ENCODE data around the gene CFAP100.

DNA sequence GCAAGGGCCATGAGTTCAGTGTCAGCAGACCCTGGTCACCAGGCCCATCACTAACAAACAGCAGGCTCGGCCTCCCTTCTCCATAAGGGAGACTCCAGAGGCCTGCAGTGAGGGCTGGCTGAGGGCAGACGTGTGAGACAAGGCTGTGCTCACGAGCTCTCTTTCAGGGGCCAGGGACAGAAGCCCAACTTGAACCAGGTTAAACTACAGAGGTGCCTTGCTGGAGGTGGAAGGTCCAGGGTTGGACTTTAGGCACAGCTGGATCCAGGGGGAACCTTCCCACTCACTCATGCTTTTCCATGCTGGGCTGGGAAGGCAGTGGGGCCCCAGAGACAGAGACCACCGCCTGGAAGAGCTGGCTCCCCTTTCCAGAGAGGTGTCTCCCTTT lies 19.0 kb downstream of the CFAP100 start:
- TF ChIP-seq, protein P1, sequence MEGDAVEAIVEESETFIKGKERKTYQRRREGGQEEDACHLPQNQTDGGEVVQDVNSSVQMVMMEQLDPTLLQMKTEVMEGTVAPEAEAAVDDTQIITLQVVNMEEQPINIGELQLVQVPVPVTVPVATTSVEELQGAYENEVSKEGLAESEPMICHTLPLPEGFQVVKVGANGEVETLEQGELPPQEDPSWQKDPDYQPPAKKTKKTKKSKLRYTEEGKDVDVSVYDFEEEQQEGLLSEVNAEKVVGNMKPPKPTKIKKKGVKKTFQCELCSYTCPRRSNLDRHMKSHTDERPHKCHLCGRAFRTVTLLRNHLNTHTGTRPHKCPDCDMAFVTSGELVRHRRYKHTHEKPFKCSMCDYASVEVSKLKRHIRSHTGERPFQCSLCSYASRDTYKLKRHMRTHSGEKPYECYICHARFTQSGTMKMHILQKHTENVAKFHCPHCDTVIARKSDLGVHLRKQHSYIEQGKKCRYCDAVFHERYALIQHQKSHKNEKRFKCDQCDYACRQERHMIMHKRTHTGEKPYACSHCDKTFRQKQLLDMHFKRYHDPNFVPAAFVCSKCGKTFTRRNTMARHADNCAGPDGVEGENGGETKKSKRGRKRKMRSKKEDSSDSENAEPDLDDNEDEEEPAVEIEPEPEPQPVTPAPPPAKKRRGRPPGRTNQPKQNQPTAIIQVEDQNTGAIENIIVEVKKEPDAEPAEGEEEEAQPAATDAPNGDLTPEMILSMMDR (IDR thresholded peaks at IDR 0.05): no peak
- no peak for TF ChIP-seq POLR2A (IDR thresholded peaks at IDR 0.05)

Data from esophagus squamous epithelium (tissue), 4 donors.